NCI-H1105 treated with DMSO at 0.1 percent for 48 hours (cell line): ENCODE measurements around the gene ANO3.
A peak's percentile ranks its signal among the peaks of the same experiment; 100 is the strongest.

ENCODE experiments used
- DNase-seq: peaks from one replicate; lab custom pipeline; 2025; lab: John Stamatoyannopoulos, UW

Gene ANO3

GRCh38 chr11:26493616-26494015, 161.7 kb downstream of the ANO3 start:
- DNase-seq = no peak

- no peak for DNase-seq
Measured at GRCh38 chr11:26507229-26507628, 175.3 kb downstream of the ANO3 start.

- DNase-seq = no peak
Measured at GRCh38 chr11:26510164-26510563, 178.2 kb downstream of the ANO3 start.

- no peak for DNase-seq
Measured at GRCh38 chr11:26510756-26511155, 178.8 kb downstream of the ANO3 start.

GRCh38 chr11:26512196-26512595, 180.3 kb downstream of the ANO3 start:
- DNase-seq = no peak

GRCh38 chr11:26519469-26519868, 187.5 kb downstream of the ANO3 start:
- no peak for DNase-seq

GRCh38 chr11:26522912-26523610, 191.1 kb downstream of the ANO3 start:
- DNase-seq = peak; percentile 29

- no peak for DNase-seq
Measured at GRCh38 chr11:26527685-26528084, 195.8 kb downstream of the ANO3 start.

GRCh38 chr11:26537341-26537740, 205.4 kb downstream of the ANO3 start:
- no peak for DNase-seq

GRCh38 chr11:26539517-26539916, 207.6 kb downstream of the ANO3 start:
- DNase-seq = no peak

- no peak for DNase-seq
Measured at GRCh38 chr11:26541870-26542269, 209.9 kb downstream of the ANO3 start.

GRCh38 chr11:26549176-26549575, 217.2 kb downstream of the ANO3 start:
- no peak for DNase-seq

- DNase-seq = no peak
Measured at GRCh38 chr11:26550022-26550421, 218.1 kb downstream of the ANO3 start.

- DNase-seq = peak; percentile 26
Measured at GRCh38 chr11:26551186-26551801, 219.4 kb downstream of the ANO3 start.

GRCh38 chr11:26553182-26553581, 221.3 kb downstream of the ANO3 start:
- no peak for DNase-seq

GRCh38 chr11:26554455-26554854, 222.5 kb downstream of the ANO3 start:
- no peak for DNase-seq

- DNase-seq = no peak
Measured at GRCh38 chr11:26556582-26556981, 224.7 kb downstream of the ANO3 start.

- DNase-seq = no peak
Measured at GRCh38 chr11:26557666-26558065, 225.7 kb downstream of the ANO3 start.

GRCh38 chr11:26558190-26558589, 226.3 kb downstream of the ANO3 start:
- DNase-seq = no peak

- DNase-seq = no peak
Measured at GRCh38 chr11:26569646-26570045, 237.7 kb downstream of the ANO3 start.

- DNase-seq = no peak
Measured at GRCh38 chr11:26571861-26572654, 240.1 kb downstream of the ANO3 start, which contains the start of gene MUC15. Gene MUC15 (minus strand): TSS chr11:26572263. CDS start chr11:26567094, 5,169 bp downstream.

GRCh38 chr11:26572770-26573402, 241.0 kb downstream of the ANO3 start:
- DNase-seq = peak; percentile 31
